Middle frontal gyrus (tissue), 1 donor: ENCODE results near the gene CCDC77.

Source experiments
- DNase-seq: peaks from one replicate; pipeline ENCODE4 v3.0.0-alpha.2; 2015; ENCODE audit warnings: low spot score; ENCODE audit errors: extremely low spot score

CCDC77 gene

DNA sequence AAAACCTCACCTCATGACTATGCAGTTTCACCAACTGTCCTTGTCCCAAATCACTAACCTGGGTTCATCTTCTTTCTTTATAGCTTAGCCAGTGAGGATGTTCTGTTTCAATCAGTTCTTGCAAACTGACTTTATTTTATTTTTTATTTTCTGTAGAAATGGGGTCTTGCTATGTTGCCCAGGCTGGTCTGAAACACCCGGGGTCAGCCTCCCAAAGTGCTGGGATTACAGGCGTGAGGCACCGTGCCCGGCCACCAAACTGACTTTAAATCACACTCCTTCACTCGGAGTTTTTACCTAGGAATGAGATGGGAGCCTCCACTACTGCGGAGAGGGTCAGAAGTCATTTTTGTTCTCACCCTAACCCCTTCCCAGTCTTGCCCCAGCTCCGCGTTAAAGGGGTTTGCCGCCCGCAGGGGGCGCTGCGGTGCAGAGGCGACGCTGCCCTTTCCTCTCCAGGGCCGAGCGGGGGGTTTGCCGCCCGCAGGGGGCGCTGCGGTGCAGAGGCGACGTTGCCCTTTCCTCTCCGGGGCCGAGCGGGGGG is 51.3 kb downstream of the CCDC77 start:
- DNase-seq, result no peak

DNA sequence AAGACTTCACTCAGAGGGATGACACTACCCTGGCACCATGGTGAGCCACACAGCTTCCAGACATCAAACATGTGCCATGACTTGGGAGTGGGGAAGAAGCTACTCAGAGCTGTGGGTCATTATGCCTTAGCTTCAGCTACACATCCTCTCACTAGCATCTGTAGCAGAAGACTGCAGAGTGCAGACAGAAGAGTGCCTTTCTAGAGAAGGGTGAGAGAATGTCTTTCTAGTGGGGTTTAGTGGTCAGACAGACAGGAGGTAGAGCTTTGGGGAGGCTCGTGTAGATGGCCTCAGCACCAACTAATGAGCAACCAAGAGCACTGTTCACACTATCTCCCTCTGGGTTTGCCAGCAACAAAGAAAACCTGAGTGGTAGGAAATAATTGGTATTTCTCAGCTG is 53.4 kb downstream of the CCDC77 start:
- DNase-seq, result no peak

GRCh38 chr12:455821-456220 is 54.4 kb downstream of the CCDC77 start:
- DNase-seq, result no peak

DNA sequence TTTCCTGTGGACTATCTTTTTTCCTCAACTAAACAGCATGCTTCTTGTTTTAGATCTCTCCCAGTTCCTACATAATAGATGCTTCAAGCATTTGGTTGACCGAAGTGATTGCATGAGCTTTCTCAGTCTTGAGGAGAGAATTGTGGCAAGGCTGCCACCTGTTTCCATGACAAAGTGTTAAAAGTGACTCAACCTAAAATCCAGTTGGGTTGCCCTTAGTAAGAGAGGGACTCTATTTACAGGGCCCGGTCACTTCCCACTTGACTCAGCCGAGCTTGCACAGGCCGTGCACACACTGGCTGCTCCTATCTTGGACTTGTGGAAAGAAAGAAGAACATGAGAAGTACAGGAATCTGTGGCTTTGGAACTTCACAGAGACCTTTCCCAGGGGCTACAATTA is 56.2 kb downstream of the CCDC77 start:
- DNase-seq, result no peak

- no peak for DNase-seq
Observed at GRCh38 chr12:459050-459429, 57.6 kb downstream of the CCDC77 start.

- no peak for DNase-seq
Observed at GRCh38 chr12:459430-460258, 58.2 kb downstream of the CCDC77 start, which contains the start of gene B4GALNT3. TSS of gene B4GALNT3 (plus strand) at chr12:459939. CDS start at chr12:460377, 438 bp downstream.

- no peak for DNase-seq
Observed at GRCh38 chr12:460261-461230, 59.1 kb downstream of the CCDC77 start.

GRCh38 chr12:461425-461824 is 60.0 kb downstream of the CCDC77 start:
- no peak for DNase-seq

DNA sequence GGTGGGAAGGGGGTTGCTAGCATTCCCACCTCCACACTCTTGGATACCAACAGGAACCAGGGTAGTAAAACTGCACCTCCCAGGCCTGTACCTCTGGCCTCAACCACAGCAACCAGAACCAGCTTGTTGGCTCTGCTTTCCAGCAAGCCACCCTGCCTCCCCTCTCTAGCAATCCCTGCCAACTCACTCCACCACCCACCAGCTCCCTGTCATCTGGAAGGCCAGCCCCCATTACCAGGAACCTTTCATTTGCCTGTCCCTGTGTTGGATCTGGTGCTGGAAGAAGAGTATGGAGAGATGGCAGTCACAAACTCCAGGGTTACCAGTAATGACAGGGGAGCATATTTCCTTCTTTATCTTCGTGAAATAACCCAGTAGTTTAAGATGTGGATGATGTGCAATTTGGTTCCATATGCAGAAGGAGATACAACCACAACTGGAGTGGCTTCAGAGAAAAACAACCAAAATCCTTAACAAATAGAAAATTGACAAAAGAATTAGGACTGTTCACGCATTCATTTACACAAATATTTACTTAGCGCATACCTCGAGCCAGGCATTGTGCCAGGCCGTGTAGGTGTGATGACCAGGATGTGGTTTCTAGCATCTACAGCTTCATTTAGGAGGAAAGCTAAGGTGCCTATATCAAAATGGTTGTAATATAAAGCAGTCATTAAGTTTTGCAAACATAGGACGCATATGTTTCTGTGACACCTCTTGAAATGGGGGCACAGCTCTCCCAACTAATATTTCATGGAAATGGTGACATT is 61.7 kb downstream of the CCDC77 start:
- no peak for DNase-seq

GRCh38 chr12:464484-465267 is 63.2 kb downstream of the CCDC77 start:
- no peak for DNase-seq

DNA sequence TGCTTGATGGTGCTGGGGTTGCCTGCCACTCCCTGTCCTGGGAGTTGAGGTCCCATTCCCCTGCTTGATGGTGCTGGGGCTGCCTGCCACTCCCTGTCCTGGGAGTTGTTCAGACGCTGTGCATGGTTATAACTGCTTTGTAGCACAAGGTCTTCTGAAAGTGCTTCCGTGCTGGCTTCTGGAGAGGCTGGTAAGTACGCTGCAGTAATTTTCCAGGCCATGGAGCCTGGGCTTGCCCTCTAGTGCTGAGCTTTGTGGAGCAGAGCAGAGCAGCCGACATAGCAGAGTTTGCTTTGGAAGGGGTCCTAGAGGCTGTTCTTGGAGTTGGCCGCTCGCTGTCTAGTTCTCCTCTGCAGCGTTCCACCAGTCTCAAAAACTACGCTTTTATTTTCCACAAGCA is 64.6 kb downstream of the CCDC77 start:
- no peak for DNase-seq

DNA sequence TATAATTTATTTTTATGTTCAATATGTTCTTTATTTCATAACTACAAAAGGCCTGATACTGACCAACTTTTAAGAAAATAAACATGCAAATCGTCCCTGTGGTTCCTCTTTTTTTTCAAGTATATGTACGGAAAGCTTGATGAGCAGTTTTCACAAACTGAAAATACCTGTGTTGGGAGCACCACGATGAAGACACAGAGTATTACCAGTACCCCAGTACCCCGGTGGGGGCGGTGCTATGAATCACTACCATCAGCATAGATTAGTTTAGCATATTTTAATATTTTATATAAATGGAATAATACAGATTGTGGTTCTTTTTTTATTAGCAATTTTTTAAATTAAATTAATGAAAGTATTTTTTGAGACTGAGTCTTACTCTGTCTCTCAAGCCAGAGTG is 65.3 kb downstream of the CCDC77 start:
- DNase-seq, result no peak

- DNase-seq, result no peak
Observed at GRCh38 chr12:467591-467990, 66.1 kb downstream of the CCDC77 start.

DNA sequence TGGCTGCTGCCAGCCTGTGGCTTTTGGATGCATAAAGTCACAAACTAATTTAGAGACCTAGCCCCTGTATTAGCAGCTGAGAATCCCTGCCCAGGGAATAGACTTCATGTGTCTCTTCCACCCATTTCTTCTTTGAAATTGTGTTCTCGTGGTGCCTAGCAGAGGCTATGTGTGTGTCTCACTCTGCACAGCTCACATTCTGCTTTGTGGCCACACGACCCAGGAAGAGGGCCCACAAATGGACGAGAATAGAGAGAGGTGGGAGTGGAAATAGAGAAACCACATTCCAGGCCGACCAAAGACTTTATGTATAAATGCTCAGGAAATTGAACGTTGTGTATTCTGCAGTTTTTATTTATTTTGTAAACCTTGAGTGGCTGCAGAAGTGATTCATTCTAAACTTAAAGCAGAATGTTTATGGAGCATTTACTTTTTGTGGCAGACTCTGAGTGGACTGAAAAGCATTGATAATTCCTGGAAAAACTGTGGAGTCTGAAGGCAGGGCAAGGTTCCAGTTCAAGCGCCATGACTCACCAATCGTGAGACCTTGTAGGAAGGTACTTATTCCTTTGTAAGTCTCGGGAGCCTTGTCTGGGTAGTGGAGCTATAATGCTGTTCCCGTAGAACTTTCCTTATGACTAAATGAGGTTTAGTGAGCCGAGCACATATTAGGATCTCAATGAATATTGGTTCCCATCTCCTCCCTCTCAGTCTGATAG is 67.4 kb downstream of the CCDC77 start:
- DNase-seq, result no peak

- DNase-seq, result no peak
Observed at GRCh38 chr12:470133-470532, 68.7 kb downstream of the CCDC77 start.

DNA sequence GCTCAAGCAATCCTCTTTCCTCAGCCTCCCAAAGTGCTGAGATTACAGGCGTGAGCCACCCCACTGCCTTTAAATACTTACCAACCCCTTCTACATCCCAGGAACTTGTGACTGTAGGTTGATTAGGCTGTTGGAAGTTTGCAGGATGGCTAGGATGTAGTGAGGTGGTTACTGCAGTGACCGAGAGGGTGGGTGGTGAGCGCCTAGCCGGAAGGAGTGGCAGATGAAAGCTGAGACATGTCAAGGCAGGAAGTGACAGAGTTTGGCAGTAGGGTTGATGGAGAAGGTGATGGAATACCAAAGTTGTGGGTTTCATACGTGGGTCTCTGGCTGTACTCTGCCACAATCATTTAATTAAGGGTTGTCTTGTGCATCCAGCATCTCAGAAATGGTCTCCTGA is 71.8 kb downstream of the CCDC77 start:
- DNase-seq, result no peak

- no peak for DNase-seq
Observed at GRCh38 chr12:473863-474577, 72.6 kb downstream of the CCDC77 start.

DNA sequence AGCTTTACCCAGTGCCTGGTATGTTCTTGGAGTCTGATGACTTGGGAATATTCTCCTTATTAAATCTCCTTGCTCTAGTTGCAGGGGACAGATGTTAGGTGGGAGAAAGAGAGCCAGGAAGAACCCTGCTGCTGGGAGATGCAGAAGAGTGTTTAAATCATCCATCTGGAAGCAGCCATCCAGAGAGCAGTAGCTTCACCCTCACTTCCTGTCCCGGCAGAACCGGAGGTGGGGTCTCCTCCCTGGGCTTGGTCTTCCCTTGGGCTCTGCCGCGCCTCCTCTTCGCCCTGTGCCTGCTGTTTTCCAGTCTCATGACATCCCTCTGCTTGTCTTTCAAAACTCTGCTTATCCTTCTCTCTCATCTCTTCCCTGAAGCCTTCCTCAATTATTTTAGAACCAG is 73.8 kb downstream of the CCDC77 start:
- no peak for DNase-seq

GRCh38 chr12:479161-479560 is 77.7 kb downstream of the CCDC77 start:
- no peak for DNase-seq
